Measurements from ENCODE around the gene RPL26.
"Not testable (repeated sequence)": the region's sequence is repeated elsewhere in the genome, so short reads cannot be mapped to it uniquely, and the experiment has no call there.

Gene RPL26

GRCh38 chr17:8369944-8370343 is 13.0 kb downstream of the RPL26 start:
- DNase-seq (ENCODE audit: insufficient read length, low spot score) (no peak), FAIRE-seq (no peak)

DNA sequence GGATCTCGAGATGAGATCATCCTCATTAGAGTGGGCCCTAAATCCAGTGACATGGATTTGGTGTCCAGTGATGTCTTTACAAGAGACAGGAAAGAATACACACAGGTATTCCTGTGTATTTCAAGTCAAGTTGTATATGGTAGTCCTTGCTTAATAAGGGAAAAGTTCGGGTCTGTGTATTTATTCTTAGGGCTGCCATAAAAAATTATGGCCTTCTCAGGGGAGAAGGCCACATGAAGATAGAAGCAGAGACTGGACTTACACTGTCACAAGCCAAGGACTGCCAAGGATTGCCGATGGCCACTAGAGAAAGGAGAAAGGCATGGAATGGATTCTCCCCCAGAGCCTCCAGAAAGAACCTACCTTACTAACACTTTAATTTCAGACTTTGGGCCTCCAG is 14.8 kb downstream of the RPL26 start:
- no peak for DNase-seq (ENCODE audit: insufficient read length, low spot score)
- FAIRE-seq, result no peak

DNA sequence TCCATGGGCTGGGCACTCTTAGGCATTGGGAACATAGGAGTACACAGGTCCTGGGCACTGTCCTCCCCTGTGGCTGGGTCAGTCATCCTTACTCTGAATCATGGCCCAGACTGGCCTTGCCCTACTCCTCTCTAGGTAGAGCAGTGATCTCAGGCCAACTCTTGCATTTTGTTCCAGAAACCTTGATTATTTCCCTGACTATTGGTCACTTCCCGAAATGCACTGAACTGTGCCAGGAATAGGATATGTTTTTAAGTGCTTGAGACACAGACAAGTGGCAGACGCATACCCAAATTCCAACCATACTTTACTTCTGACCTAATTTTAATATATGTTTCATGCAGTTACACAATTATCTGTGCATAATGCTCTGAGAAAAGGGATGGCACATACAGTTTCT is 16.8 kb downstream of the RPL26 start:
- FAIRE-seq, result no peak

GRCh38 chr17:8365143-8365542 is 17.9 kb downstream of the RPL26 start:
- FAIRE-seq, result no peak
- no peak for DNase-seq (ENCODE audit: insufficient read length, low spot score)

More for the DNA sequence above, 16.8 kb downstream of the RPL26 start:
- DNase-seq (ENCODE audit: insufficient read length, low spot score), result no peak

- DNase-seq (ENCODE audit: insufficient read length, low spot score) (no peak), FAIRE-seq (no peak)
Measured at GRCh38 chr17:8362651-8363332, 20.2 kb downstream of the RPL26 start.

DNA sequence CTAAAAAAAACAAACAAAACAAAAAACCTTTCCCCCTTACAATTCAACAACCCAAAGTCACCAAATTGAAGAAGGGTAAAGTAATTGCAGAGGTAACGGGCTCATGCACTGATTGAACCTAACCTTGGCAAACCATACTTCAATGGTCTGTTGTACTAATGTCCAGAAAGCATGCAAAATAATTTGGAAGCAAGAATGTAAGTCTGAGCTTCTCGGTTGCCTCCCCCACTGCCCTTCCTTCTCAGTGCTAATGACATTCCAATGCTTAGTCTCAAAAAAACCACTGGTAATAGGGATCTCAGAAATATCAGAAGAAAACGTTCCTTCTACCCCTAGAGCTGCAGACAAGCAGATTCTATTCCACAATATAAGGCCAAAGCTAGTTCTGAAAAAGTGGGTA is 22.2 kb downstream of the RPL26 start:
- FAIRE-seq, result no peak
- DNase-seq (ENCODE audit: insufficient read length, low spot score), result no peak

- DNase-seq (ENCODE audit: insufficient read length, low spot score), result no peak
- no peak for FAIRE-seq
Measured at GRCh38 chr17:8360260-8360659, 22.7 kb downstream of the RPL26 start.

GRCh38 chr17:8359769-8360168 is 23.2 kb downstream of the RPL26 start:
- DNase-seq (ENCODE audit: insufficient read length, low spot score), result no peak

DNA sequence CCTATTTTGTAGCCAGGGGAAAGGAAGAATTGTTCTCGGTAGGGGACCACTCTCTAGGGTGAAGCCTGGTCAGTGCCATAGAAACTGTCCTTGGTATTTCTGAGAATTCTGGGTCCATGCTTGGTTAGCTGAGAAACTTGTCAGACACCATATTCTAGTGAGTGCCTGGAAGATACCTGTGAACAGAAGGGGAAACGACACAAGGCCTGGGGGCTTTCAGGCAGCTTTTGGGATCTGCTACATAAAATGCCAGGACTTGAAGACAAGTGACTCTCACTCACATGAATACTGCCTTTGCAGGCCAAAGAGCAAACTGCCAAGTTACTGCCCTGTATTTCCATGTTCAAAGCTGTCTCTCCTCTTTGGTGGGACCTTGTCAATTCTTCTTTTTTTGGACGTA is 25.1 kb downstream of the RPL26 start:
- DNase-seq (ENCODE audit: insufficient read length, low spot score) (no peak), FAIRE-seq (no peak)

More at GRCh38 chr17:8359769-8360168, 23.2 kb downstream of the RPL26 start:
- FAIRE-seq, result no peak

DNA sequence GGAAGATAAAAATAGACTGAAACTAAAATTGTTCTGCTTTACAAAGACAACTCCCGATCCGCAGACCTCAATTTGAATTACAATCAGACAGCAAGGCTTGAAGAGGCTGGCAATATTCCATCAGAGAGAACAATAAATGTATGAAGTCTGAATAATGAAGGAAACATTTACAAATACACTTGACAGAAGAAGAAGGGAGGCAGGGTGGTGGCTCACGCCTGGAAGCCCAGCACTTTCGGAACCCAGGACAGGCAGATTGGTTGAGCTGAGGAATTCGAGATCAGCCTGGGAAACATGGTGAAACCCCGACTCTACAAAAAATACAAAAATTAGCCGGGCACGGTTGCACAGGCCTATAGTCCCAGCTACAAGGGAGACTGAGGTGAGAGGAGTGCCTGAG is 28.8 kb downstream of the RPL26 start:
- DNase-seq (ENCODE audit: insufficient read length, low spot score) (no peak), FAIRE-seq (no peak)

- FAIRE-seq, result no peak
- DNase-seq (ENCODE audit: insufficient read length, low spot score), result no peak
Measured at GRCh38 chr17:8353736-8354135, 29.3 kb downstream of the RPL26 start.

- DNase-seq (ENCODE audit: insufficient read length, low spot score) (no peak), FAIRE-seq (no peak)
Measured at GRCh38 chr17:8350339-8350738, 32.7 kb downstream of the RPL26 start.

DNA sequence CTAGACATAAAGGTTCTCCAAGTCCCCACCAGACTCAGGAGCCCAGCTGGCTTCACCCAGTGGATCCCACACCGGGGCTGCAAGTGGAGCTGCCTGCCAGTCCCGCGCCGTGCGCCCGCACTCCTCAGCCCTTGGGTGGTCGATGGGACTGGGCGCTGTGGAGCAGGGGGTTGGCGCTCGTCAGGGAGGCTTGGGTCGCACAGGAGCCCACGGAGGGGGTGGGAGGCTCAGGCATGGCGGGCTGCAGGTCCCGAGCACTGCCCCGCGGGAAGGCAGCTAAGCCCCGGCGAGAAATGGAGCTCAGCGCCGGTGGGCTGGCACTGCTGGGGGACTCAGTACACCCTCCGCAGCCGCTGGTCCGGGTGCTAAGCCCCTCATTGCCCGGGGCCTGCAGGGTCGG is 36.0 kb downstream of the RPL26 start:
- DNase-seq (ENCODE audit: insufficient read length, low spot score); FAIRE-seq: not testable (repeated sequence)

DNA sequence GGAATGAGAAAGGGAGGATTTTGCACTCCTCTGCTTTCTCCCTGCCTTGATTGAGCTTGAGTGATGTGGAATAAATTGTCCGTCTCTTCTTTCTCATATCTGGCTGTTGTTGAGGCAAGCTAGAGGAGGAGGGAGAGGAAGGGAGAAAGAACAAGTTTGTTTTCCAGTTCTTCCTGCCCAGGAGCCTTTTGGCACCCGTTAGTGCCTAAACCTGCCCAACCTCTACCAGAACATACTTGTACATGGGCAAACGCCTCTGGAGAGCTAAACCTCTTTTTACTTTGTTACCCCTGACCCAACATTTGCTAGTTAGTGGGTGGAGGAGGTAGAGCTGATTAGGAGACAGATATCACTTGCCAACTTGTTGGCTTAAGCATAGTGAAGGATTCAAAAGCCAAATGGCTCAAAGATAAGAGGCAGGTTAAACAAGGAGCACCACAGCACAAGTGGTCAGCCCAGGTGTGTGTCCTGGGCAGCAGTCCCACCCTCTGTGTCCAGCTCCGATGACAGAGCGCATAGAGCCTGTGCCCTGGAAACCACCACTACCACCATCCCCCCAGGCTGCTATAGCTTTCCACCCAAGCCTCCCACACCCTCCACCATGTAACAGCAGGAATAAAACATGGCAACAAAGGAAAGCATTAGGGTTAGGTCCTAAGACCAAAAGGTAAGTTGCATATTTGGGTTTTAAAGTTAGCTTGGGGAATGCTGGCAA is 36.9 kb downstream of the RPL26 start:
- FAIRE-seq (no peak), DNase-seq (ENCODE audit: insufficient read length, low spot score) (no peak)

GRCh38 chr17:8345052-8345690 is 37.8 kb downstream of the RPL26 start:
- DNase-seq (ENCODE audit: insufficient read length, low spot score), result no peak
- no peak for FAIRE-seq

- FAIRE-seq (no peak), DNase-seq (ENCODE audit: insufficient read length, low spot score) (no peak)
Measured at GRCh38 chr17:8341456-8341855, 41.5 kb downstream of the RPL26 start.

DNA sequence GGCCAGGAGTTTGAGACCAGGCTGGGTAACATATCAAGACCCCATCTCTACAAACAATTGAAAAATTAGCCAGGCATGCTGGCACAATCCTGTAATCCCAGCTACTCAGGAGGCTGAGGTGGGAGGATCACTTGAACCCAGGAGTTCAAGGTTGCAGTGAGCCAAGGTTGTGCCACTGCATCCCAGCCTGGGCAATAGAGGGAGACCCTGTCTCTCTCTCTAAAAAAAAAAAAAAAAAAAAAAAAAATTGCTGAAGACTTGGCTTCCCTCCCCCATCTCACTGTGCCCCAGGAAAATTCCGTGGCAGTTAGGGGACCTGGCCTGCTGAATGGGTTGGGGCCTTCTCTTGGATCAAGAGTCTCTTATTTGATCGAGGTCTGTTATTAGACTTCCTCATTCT is 43.5 kb downstream of the RPL26 start, which contains the start of gene ODF4:
Gene ODF4, plus strand, starts transcription at position 301 of the 400 bp plus-strand sequence. CDS start 212 bp downstream, outside the sequence.
- DNase-seq (ENCODE audit: insufficient read length, low spot score) (no peak), FAIRE-seq (no peak)

DNA sequence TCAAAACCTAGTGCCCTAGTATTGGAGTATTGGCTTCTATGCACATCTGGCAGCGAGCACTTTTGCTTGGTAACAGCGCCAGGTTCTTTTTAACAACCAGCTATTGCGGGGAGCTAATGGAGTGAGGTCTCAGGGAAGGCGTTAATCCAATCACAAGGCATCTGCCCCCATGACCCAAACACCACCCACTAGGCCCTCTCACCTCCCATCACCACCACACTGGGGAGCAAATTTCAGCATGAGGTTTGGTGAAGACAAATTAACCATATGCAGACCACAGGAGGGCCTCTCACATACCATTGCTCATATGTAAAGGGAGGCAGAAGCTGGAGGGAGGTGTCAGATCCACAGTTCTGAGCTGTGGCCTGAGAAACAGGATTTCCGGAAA is 44.2 kb downstream of the RPL26 start:
- no peak for FAIRE-seq
- DNase-seq (ENCODE audit: insufficient read length, low spot score), result no peak

DNA sequence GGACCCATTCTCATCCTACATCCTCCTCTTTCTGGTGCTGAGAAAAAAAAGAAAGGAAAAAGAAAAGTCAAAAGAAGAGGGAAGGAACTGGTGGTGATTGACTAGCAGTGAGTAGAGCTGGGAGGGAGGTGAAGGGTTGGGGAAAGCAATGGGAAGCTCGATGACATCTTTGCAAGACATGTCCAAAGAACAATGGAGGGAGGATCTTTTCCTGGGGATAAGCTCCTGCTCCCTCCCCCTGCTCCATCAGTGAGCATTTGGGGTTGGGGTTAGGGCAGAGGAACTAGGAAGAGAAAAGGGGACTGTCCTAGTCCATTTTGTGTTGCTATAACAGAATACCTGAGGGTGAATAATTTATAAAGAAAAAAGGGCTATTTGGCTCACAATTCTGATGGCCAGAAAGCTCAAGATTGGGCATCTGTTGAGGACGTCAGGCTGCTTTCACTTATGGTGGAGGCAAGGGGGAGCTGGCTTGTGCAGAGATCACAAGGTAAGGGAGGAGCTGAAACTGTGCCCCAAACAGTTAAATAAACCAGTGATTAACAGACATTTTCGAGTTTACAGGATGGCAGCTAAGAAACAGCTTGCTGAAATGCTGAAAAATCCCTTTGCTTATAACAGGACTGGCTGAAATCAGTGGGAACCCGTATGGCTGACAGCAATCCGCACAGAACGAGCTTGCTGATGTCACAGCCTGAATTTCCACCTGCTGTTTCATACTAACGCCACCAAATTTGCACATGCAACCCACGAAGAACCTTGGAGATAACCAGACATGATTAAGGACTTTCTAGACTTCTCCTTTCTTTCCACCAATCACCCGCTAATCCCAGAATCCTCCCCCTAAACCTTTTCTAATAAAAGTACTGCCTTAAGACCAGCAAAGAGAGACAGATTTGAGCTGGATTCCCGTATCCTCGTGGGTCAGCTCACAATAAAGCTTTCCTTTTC is 44.9 kb downstream of the RPL26 start:
- no peak for FAIRE-seq
- DNase-seq (ENCODE audit: insufficient read length, low spot score), result no peak

- DNase-seq (ENCODE audit: insufficient read length, low spot score) (no peak), FAIRE-seq (no peak)
Measured at GRCh38 chr17:8333281-8333680, 49.7 kb downstream of the RPL26 start.

DNA sequence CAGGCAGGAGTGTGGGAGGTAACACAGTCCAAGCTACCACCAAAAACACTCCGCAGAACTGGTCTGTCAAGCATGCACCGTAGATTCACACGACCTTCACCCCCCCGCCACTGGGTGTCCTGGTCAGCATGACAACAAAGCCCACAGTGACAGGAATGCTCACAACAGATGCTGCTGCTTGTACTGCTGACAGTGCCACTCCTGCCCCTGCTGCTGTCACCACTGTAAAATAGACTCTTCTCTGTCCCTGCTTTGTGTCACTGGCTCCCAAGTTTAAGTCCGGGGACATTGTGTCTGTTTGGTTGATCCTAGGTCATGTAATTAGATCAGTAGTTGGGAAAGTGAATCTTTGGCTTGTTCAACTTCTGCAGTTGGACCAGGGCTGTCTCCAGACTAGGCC is 50.3 kb downstream of the RPL26 start:
- FAIRE-seq (no peak), DNase-seq (ENCODE audit: insufficient read length, low spot score) (no peak)
